Fibroblast of skin of right biceps (primary cell): ENCODE measurements around the gene CDKL1.
"Not testable (repeated sequence)": the region's sequence is repeated elsewhere in the genome, so short reads cannot be mapped to it uniquely, and the experiment has no call there.

ENCODE experiments used
- DNase-seq: peaks from one replicate; pipeline ENCODE4 v3.0.0-alpha.2; 2013

Gene CDKL1

GRCh38 chr14:50387548-50387947, 9.1 kb downstream of the CDKL1 start:
- DNase-seq = no peak

GRCh38 chr14:50383618-50384225, 13.0 kb downstream of the CDKL1 start:
- no peak for DNase-seq

- DNase-seq = no peak
Observed at GRCh38 chr14:50381823-50382287, 14.8 kb downstream of the CDKL1 start.

- DNase-seq = no peak
Observed at GRCh38 chr14:50381008-50381407, 15.7 kb downstream of the CDKL1 start.

GRCh38 chr14:50380455-50380854, 16.2 kb downstream of the CDKL1 start:
- no peak for DNase-seq

- no peak for DNase-seq
Observed at GRCh38 chr14:50379563-50379962, 17.1 kb downstream of the CDKL1 start.

GRCh38 chr14:50377550-50378085, 19.1 kb downstream of the CDKL1 start:
- DNase-seq = no peak

- no peak for DNase-seq
Observed at GRCh38 chr14:50375760-50376159, 20.9 kb downstream of the CDKL1 start.

GRCh38 chr14:50373959-50374358, 22.7 kb downstream of the CDKL1 start:
- DNase-seq = no peak

GRCh38 chr14:50371546-50371945, 25.1 kb downstream of the CDKL1 start:
- DNase-seq = no peak

- DNase-seq = no peak
Observed at GRCh38 chr14:50366589-50366988, 30.1 kb downstream of the CDKL1 start.

GRCh38 chr14:50366115-50366514, 30.6 kb downstream of the CDKL1 start:
- no peak for DNase-seq

- not testable (repeated sequence) for DNase-seq
Observed at GRCh38 chr14:50365572-50365971, 31.1 kb downstream of the CDKL1 start.

- DNase-seq = no peak
Observed at GRCh38 chr14:50364792-50365191, 31.9 kb downstream of the CDKL1 start.

- no peak for DNase-seq
Observed at GRCh38 chr14:50363714-50364111, 33.0 kb downstream of the CDKL1 start.

- no peak for DNase-seq
Observed at GRCh38 chr14:50362764-50363713, 33.6 kb downstream of the CDKL1 start.

- not testable (repeated sequence) for DNase-seq
Observed at GRCh38 chr14:50361473-50362403, 34.9 kb downstream of the CDKL1 start.

- no peak for DNase-seq
Observed at GRCh38 chr14:50360851-50361250, 35.8 kb downstream of the CDKL1 start.

GRCh38 chr14:50360093-50360492, 36.6 kb downstream of the CDKL1 start:
- DNase-seq = no peak

GRCh38 chr14:50359631-50360030, 37.0 kb downstream of the CDKL1 start:
- DNase-seq = no peak

GRCh38 chr14:50357753-50358395, 38.8 kb downstream of the CDKL1 start:
- no peak for DNase-seq

GRCh38 chr14:50357124-50357523, 39.6 kb downstream of the CDKL1 start:
- DNase-seq = no peak
